Vagina (tissue), 2 donors: ENCODE results near the gene TUBB. TPM values are rescaled to one million over a fixed set of nuclear protein-coding genes. Genes with fewer than 3 reads are reported as not detected.

Experiments
- DNase-seq, 2 donors: peaks; one replicate each; pipeline ENCODE4 v3.0.0-alpha.2; 2017; ENCODE audit errors: extremely low spot score in 2 of 2
- H3K27ac ChIP-seq: fragments of 200-600 bp; sonication (generic); one replicate; pipeline ENCODE4 v1.5.1; 2019
- H3K27me3 ChIP-seq: fragments of 200-600 bp; sonication (generic); one replicate; pipeline ENCODE4 v1.5.1; 2019
- H3K36me3 ChIP-seq, 2 donors: fragments of 200-600 bp; sonication (generic); one replicate each; pipeline ENCODE4 v1.5.1; 2017 to 2019
- H3K4me1 ChIP-seq: fragments of 200-600 bp; sonication (generic); one replicate; pipeline ENCODE4 v1.5.1; 2019
- H3K4me3 ChIP-seq, 2 donors: fragments of 200-600 bp; sonication (generic); 1 replicate in 1 of 2; 2 replicates in 1 of 2; pipeline ENCODE4 v1.5.1; 2016 to 2019
- H3K9me3 ChIP-seq: fragments of 200-600 bp; sonication (generic); one replicate; pipeline ENCODE4 v1.5.1; 2019
- POLR2A ChIP-seq, 2 donors: fragments of 450-650 bp; IDR thresholded peaks; one replicate each; pipeline ENCODE4 v1.6.1; 2017; ENCODE audit warnings: antibody characterized with exemption in 2 of 2, mild to moderate bottlenecking in 2 of 2, moderate library complexity in 2 of 2
- POLR2AphosphoS5 ChIP-seq, 2 donors: sonication (generic); formaldehyde crosslinking; IDR thresholded peaks; one replicate each; pipeline ENCODE4 v1.9.0; 2017; ENCODE audit warnings: antibody characterized with exemption in 2 of 2, mild to moderate bottlenecking in 2 of 2, low read depth in 1 of 2; ENCODE audit not compliant: insufficient read depth in 1 of 2
- intact Hi-C: fragments of 100-400 bp; cut with DNase I; formaldehyde crosslinking; loops from one replicate; pipeline ENCODE4 v1.15.1; 2023
- total RNA-seq: library from RNA; depleted of rRNA; stranded (reverse); fragments of >200 nt; gene quantifications from one replicate; pipeline ENCODE4 v1.2.3, GENCODE V29; 2016
- TF ChIP-seq, protein P1 (sequence below), 3 experiments: fragments of 450-650 bp in 2 of 3; fragments of 200-600 bp in 1 of 3; sonication (generic) in 1 of 3; IDR thresholded peaks; one replicate each; pipeline ENCODE4 v1.5.1; 2017 to 2019; ENCODE audit warnings: antibody characterized with exemption in 3 of 3, mild to moderate bottlenecking in 2 of 3, moderate library complexity in 2 of 3

The TUBB gene
- total RNA-seq, 1 donor from 2014 or later = 293 TPM

DNA sequence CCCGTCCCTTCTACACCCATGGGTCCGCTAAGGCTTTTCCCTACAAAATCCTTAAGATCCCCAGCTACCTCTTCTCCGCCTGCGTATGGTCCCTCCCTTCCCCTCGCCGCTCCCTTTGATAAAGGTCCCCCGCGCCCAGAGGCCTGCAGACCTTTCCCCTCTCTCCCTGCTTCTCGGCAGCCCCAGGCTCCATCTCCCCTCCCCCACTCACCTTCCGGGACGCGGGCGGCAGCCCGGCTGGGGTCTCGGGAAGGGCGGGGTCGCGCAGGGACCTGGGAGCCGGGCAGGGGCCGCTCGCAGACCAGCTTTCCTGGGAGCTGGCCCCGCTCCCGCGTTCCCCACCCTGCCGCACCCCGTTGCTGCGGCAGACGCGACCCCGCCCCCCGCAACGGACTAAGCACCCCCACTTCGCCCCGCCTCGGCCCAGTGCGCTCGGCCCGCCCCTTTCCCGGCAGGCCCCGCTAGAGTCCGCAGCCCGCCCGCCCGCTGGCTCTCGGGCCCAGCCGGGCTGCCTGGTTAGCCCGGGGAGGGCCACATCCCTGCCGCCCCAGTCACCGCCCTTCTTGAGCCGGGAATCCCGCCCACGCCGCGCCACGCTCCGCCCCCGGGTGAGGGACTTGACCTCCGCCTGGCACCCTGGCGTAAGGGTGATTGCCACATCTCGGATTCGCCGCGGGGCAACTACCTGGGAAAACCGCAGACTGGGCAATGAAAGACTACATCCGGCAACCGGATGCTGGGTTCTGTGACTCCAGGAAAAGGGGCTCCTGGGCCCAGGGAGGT, 22.4 kb downstream of the TUBB start, which contains the start of gene FLOT1:
FLOT1 (minus strand) TSS at position 372 of the 783 bp plus-strand sequence. CDS start 498 bp downstream, outside the sequence.
- DNase-seq = peak in 1 of 2 donors; percentile 98
- H3K9me3 ChIP-seq = no peaks in the 10 kb centered on the region
- H3K27ac ChIP-seq = peak within 1 kb of the TSS; percentile 95
- H3K4me3 ChIP-seq = peak within 1 kb of the TSS; percentile 65 to 89
- H3K4me1 ChIP-seq = peaks cover 57% of the 10 kb centered on the region
- H3K27me3 ChIP-seq = no peaks in the 10 kb centered on the region
- H3K36me3 ChIP-seq = peaks cover 0 to 26% of the 10 kb centered on the region in 2 donors
- TF ChIP-seq POLR2AphosphoS5 (IDR thresholded peaks at IDR 0.05; ENCODE audit: insufficient read depth in 1 of 2, low read depth in 1 of 2) (peak; percentile 72 to 95), POLR2A (IDR thresholded peaks at IDR 0.05) (peak in 1 of 2 donors; percentile 61)
- TF ChIP-seq, protein P1, sequence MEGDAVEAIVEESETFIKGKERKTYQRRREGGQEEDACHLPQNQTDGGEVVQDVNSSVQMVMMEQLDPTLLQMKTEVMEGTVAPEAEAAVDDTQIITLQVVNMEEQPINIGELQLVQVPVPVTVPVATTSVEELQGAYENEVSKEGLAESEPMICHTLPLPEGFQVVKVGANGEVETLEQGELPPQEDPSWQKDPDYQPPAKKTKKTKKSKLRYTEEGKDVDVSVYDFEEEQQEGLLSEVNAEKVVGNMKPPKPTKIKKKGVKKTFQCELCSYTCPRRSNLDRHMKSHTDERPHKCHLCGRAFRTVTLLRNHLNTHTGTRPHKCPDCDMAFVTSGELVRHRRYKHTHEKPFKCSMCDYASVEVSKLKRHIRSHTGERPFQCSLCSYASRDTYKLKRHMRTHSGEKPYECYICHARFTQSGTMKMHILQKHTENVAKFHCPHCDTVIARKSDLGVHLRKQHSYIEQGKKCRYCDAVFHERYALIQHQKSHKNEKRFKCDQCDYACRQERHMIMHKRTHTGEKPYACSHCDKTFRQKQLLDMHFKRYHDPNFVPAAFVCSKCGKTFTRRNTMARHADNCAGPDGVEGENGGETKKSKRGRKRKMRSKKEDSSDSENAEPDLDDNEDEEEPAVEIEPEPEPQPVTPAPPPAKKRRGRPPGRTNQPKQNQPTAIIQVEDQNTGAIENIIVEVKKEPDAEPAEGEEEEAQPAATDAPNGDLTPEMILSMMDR (IDR thresholded peaks at IDR 0.05) = no peak
- intact Hi-C loops = loop anchor here (5.0 kb wide), 1 partner anchor 40 kb away; no protein-coding TSS in a partner anchor

DNA sequence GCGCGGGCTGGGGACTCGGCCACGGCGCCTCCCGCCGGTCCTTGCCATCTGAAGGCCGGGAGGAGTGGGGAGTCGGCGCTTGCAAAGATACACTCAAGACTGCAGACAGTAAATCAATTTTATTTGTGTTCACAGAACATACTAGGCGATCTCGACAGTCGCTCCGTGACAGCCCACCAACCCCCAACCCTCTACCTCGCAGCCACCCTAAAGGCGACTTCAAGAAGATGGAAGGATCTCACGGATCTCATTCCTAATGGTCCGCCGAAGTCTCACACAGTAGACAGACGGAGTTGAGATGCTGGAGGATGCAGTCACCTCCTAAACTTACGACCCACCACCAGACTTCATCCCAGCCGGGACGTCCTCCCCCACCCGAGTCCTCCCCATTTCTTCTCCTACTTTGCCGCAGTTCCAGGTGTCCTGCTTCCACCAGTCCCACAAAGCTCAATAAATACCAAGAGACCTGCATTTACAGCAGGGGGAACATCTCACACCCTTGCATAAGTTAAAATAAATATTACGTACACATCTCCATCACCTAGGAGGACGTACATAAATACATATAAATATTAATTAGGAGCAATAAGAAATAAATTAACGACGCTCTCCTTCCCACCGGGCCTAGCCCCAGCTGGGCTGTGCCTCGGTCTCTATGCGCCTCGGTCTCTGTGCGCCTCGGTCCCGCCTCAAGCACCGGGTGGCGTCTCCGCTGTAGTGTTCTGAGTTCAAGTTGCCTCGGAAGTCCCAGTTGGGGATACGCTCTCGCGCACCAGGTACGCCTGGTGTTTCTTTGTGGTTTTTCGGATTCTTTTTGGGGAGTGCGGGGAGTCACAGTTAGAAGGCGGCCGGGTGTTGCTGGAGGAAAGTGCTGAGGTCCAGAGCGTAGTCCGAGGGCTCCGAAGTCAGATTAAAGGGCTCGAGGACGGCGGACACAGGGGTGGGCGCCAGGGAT, 23.2 kb downstream of the TUBB start:
- no peak for TF ChIP-seq POLR2A (IDR thresholded peaks at IDR 0.05)
- peak in 1 of 2 donors; percentile 20 for TF ChIP-seq POLR2AphosphoS5 (IDR thresholded peaks at IDR 0.05; ENCODE audit: insufficient read depth in 1 of 2, low read depth in 1 of 2)
- TF ChIP-seq, protein P1 (IDR thresholded peaks at IDR 0.05) = no peak
- Histone ChIP-seq H3K4me3 (peak overlapping the region; percentile 65 to 89), H3K36me3 (peaks cover 0 to 21% of the 10 kb centered on the region in 2 donors), H3K4me1 (peaks cover 57% of the 10 kb centered on the region), H3K9me3 (no peaks in the 10 kb centered on the region), H3K27ac (peak overlapping the region; percentile 95), H3K27me3 (no peaks in the 10 kb centered on the region)
- intact Hi-C loops = loop anchor here (5.0 kb wide), 1 partner anchor 39 kb away; no protein-coding TSS in a partner anchor
- no peak for DNase-seq

DNA sequence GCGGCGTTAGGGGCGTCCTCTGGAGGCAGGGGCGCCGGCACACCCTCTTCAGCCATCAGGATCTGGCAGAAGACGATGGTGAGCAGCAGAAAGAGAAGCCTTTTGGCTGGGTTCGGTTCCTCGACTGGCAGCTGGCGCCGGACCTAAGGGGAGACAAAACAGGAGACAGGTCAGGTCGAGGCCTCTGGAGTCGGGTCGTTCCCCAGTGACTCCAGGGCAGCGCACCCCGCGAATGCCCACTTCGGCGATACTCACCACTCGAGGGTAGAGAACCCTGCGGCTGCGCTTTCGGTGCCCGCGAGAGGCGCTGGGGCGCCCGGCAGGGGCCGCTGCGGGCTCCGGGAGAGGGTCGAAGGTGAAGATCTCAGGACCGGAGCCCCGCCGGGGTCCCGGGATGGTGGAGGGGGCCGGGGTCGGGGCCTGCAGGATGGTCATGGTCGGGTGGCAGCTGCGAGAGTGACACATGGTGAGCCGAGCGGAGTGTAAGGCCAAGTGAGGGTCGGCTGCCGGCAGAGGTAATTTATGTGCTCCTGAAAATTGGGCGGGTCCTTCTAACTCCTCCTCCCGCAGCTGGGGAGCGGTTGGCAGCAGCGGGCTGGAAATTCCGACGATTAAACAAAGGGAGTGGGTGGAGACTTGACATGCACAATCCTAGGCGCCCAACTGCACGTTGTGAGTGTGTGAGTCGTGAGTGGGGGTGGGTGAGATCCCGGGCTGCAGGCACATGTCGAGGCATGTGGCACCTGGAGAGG, 24.1 kb downstream of the TUBB start, which contains the start of gene IER3:
IER3 (minus strand) TSS at position 494 of the 752 bp plus-strand sequence; CDS start at position 465, 29 bp downstream.
- peak in 1 of 2 donors; percentile 95 for DNase-seq
- H3K27me3 ChIP-seq = no peaks in the 10 kb centered on the region
- peak within 1 kb of the TSS; percentile 95 for H3K27ac ChIP-seq
- peaks cover 0 to 14% of the 10 kb centered on the region in 2 donors for H3K36me3 ChIP-seq
- H3K9me3 ChIP-seq = no peaks in the 10 kb centered on the region
- H3K4me1 ChIP-seq = peaks cover 58% of the 10 kb centered on the region
- peak within 1 kb of the TSS; percentile 65 to 89 for H3K4me3 ChIP-seq
- TF ChIP-seq POLR2AphosphoS5 (IDR thresholded peaks at IDR 0.05; ENCODE audit: insufficient read depth in 1 of 2, low read depth in 1 of 2) (peak; percentile 84 to 95), POLR2A (IDR thresholded peaks at IDR 0.05) (peak in 1 of 2 donors; percentile 81)
- TF ChIP-seq, protein P1 (IDR thresholded peaks at IDR 0.05) = peak in 2 of 3 experiments; percentile 54 to 60
- intact Hi-C loops = loop anchor here (5.0 kb wide), 1 partner anchor 38 kb away; no protein-coding TSS in a partner anchor

DNA sequence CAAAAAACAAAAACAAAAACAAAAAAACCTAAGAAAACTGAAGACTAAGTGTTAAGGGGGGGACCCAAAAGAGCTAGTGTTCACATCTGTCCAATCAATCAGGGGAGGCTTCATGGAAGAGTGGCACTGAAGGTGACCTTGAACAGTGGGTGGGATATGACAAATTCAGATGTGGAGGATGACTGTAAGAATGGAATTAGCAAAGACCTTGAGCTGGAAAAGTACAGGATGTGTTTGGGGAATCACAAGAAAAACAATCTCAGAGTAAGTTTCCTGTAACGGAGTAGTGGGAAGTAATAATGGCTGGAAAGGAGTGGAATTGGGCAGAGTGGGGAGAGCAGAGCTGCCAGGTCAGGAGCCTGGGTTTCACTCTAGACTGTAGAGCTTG, 27.1 kb downstream of the TUBB start:
- H3K9me3 ChIP-seq = no peaks in the 10 kb centered on the region
- no peaks in the 10 kb centered on the region for H3K36me3 ChIP-seq
- no peaks in the 10 kb centered on the region for H3K27me3 ChIP-seq
- no peak for DNase-seq
- H3K27ac ChIP-seq = peak overlapping the region; percentile 84
- peaks cover 58% of the 10 kb centered on the region for H3K4me1 ChIP-seq
- intact Hi-C loops = no loop called here
- TF ChIP-seq, protein P1 (IDR thresholded peaks at IDR 0.05) = no peak
- TF ChIP-seq POLR2A (IDR thresholded peaks at IDR 0.05) (no peak), POLR2AphosphoS5 (IDR thresholded peaks at IDR 0.05; ENCODE audit: insufficient read depth in 1 of 2, low read depth in 1 of 2) (no peak)
- no peak overlapping the region for H3K4me3 ChIP-seq
